CD14-positive monocyte (primary cell): ENCODE results near the gene CRYZ. TPM values are rescaled to one million over a fixed set of nuclear protein-coding genes. Genes with fewer than 3 reads are reported as not detected.
"Not testable (repeated sequence)": the region's sequence is repeated elsewhere in the genome, so short reads cannot be mapped to it uniquely, and the experiment has no call there.

Source experiments
- DNase-seq, 3 donors: peaks; one replicate each; pipeline ENCODE4 v3.0.0-alpha.2; 2011 to 2022
- H2AFZ ChIP-seq: 2 replicates; pipeline ENCODE4 v1.6.0; 2012; ENCODE audit warnings: mild to moderate bottlenecking, low read depth, low read length, inconsistent platforms; ENCODE audit not compliant: insufficient read depth, poor library complexity, severe bottlenecking
- H3K27ac ChIP-seq, 2 donors: 1 replicate in 1 of 2; 2 replicates in 1 of 2; pipeline ENCODE4 v1.5.1; 2012 to 2013; ENCODE audit warnings: low read length in 2 of 2, control low read depth in 1 of 2, inconsistent platforms in 1 of 2, low read depth in 1 of 2, mild to moderate bottlenecking in 1 of 2
- H3K27me3 ChIP-seq, 2 donors: one replicate each; pipeline versions ENCODE4 v1.6.0 to v1.6.1; 2011 to 2013; ENCODE audit warnings: low read length in 2 of 2; ENCODE audit not compliant: control insufficient read depth in 2 of 2, insufficient read depth in 2 of 2
- H3K36me3 ChIP-seq, 2 donors: replicated peaks in 1 of 2; 1 replicate in 1 of 2; 2 replicates in 1 of 2; pipeline versions ENCODE4 v1.5.1 to v1.6.1; 2012 to 2013; ENCODE audit warnings: low read length in 2 of 2, control low read depth in 1 of 2, inconsistent platforms in 1 of 2, mild to moderate bottlenecking in 1 of 2; ENCODE audit not compliant: insufficient read depth in 2 of 2, control insufficient read depth in 1 of 2
- H3K4me1 ChIP-seq, 2 donors: 1 replicate in 1 of 2; 2 replicates in 1 of 2; pipeline versions ENCODE4 v1.5.1 to v1.6.1; 2012 to 2013; ENCODE audit warnings: low read length in 2 of 2, control low read depth in 1 of 2, inconsistent platforms in 1 of 2, mild to moderate bottlenecking in 1 of 2, moderate library complexity in 1 of 2; ENCODE audit not compliant: insufficient read depth in 2 of 2, control insufficient read depth in 1 of 2
- H3K4me2 ChIP-seq: replicated peaks from 2 replicates; pipeline ENCODE3; 2012; ENCODE audit warnings: low read length, moderate library complexity, mild to moderate bottlenecking; ENCODE audit not compliant: poor library complexity, severe bottlenecking; ENCODE audit errors: extremely low read depth
- H3K4me3 ChIP-seq, 3 experiments: fragments of 200-600 bp in 1 of 3; sonication (generic) in 1 of 3; replicated peaks in 1 of 3; 1 replicate in 2 of 3; 2 replicates in 1 of 3; pipeline ENCODE4 v1.5.1; 2011 to 2013; ENCODE audit warnings: low read length in 3 of 3, mild to moderate bottlenecking in 3 of 3, control low read depth in 2 of 3, low read depth in 2 of 3, inconsistent platforms in 1 of 3, moderate library complexity in 1 of 3
- H3K79me2 ChIP-seq: 2 replicates; pipeline ENCODE4 v1.6.0; 2012; ENCODE audit warnings: mild to moderate bottlenecking, control low read depth, inconsistent platforms, low read length, moderate library complexity; ENCODE audit not compliant: insufficient read depth
- H3K9ac ChIP-seq: 2 replicates; pipeline ENCODE4 v1.6.0; 2017; ENCODE audit warnings: low read length, mild to moderate bottlenecking; ENCODE audit not compliant: insufficient read depth, poor library complexity, severe bottlenecking
- H3K9me3 ChIP-seq, 2 donors: replicated peaks in 1 of 2; 1 replicate in 1 of 2; 2 replicates in 1 of 2; pipeline versions ENCODE4 v1.5.1 to v1.6.1; 2012 to 2013; ENCODE audit warnings: low read length in 2 of 2, control low read depth in 1 of 2; ENCODE audit not compliant: control insufficient read depth in 1 of 2, insufficient read depth in 1 of 2
- H4K20me1 ChIP-seq: 2 replicates; pipeline ENCODE4 v1.6.0; 2012; ENCODE audit warnings: mild to moderate bottlenecking, low read length, control low read depth, moderate library complexity; ENCODE audit not compliant: insufficient read depth
- H3K27ac Mint-ChIP-seq, 7 donors: one replicate each; pipeline ENCODE4 v1.8.0; 2020; ENCODE audit warnings: mild to moderate bottlenecking in 7 of 7, mixed read lengths in 7 of 7, moderate library complexity in 6 of 7, inconsistent platforms in 2 of 7
- H3K27me3 Mint-ChIP-seq, 3 donors: one replicate each; pipeline ENCODE4 v1.8.0; 2021 to 2022; ENCODE audit warnings: low read depth in 3 of 3, mild to moderate bottlenecking in 3 of 3, mixed read lengths in 3 of 3, moderate library complexity in 3 of 3, inconsistent platforms in 1 of 3
- H3K36me3 Mint-ChIP-seq, 2 donors: one replicate each; pipeline ENCODE4 v1.8.0; 2020; ENCODE audit warnings: mixed read lengths in 2 of 2, inconsistent platforms in 1 of 2, mild to moderate bottlenecking in 1 of 2
- H3K4me1 Mint-ChIP-seq: one replicate; pipeline ENCODE4 v1.8.0; 2020; ENCODE audit warnings: mild to moderate bottlenecking, mixed read lengths
- H3K4me3 Mint-ChIP-seq, 2 donors: one replicate each; pipeline ENCODE4 v1.8.0; 2020; ENCODE audit warnings: mild to moderate bottlenecking in 2 of 2, mixed read lengths in 2 of 2, moderate library complexity in 1 of 2
- H3K9me3 Mint-ChIP-seq, 7 donors: one replicate each; pipeline ENCODE4 v1.8.0; 2020 to 2022; ENCODE audit warnings: mixed read lengths in 7 of 7, mild to moderate bottlenecking in 6 of 7, moderate library complexity in 6 of 7, inconsistent platforms in 2 of 7
- WGBS: methylation state at CpG from one replicate; pipeline ENCODE4 v1.1.5; 2013; ENCODE audit warnings: missing lambda C conversion rate; ENCODE audit not compliant: insufficient coverage; 5-methylcytosine and 5-hydroxymethylcytosine counted together
- intact Hi-C, 2 donors: fragments of 100-400 bp; cut with micrococcal nuclease; formaldehyde crosslinking; loops; one replicate each; pipeline versions ENCODE4 v1.15.0 to v1.15.1; 2023
- polyA plus RNA-seq, 3 donors: library from polyadenylated mRNA; depleted of rRNA in 1 of 3; unstranded in 2 of 3; stranded (reverse) in 1 of 3; fragments of 300-500 nt in 2 of 3; fragments of >200 nt in 1 of 3; fragmentation: Illumina TruSeq in 2 of 3; gene quantifications; 1 replicate in 2 of 3; 2 replicates in 1 of 3; pipeline ENCODE4 v1.2.3, GENCODE V29; 2012 to 2021
- TF ChIP-seq, protein P1 (sequence below): fragments of 200-600 bp; IDR thresholded peaks from one replicate; pipeline ENCODE4 v1.8.0; 2022; ENCODE audit warnings: antibody characterized with exemption, mild to moderate bottlenecking

Gene CRYZ
- polyA plus RNA-seq, 3 donors, result 1.6 to 16.4 (median 6.1) TPM

DNA sequence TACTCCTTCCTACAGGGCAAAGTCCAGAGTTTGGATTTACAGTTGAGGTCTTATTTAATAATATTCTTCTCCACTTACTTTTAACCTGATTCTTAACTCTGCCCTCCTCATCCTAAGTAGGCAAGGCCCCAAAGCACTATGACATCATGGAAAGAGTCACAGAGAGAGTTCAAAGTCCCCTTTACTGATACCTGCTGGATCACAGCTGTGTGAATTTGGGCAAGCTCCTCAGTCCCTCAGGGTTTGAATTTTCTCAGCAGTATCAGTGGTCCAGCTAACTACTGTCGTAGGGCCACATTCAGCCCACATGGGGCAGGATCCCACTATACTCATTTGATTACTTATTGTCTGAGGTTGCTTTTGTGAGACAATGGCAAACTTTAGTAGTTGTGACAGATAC lies 16.1 kb upstream of the CRYZ start:
- Mint-ChIP-seq H3K4me1 (no peaks in the 10 kb centered on the region), H3K36me3 (peaks cover 70 to 81% of the 10 kb centered on the region in 2 donors), H3K4me3 (no peak overlapping the region), H3K27ac (no peak overlapping the region), H3K27me3 (peaks cover 0 to 1% (median 0%) of the 10 kb centered on the region in 3 donors), H3K9me3 (peaks cover 4 to 15% (median 10%) of the 10 kb centered on the region in 7 donors)
- intact Hi-C loops, result no loop called here
- Histone ChIP-seq H3K9ac (no peak overlapping the region), H3K9me3 (peaks cover 10 to 13% of the 10 kb centered on the region in 2 donors), H3K79me2 (no peaks in the 10 kb centered on the region), H3K4me3 (no peak overlapping the region), H2AFZ (no peak overlapping the region), H3K36me3 (peaks cover 38 to 85% of the 10 kb centered on the region in 2 donors), H3K27ac (no peak overlapping the region), H3K4me1 (no peaks in the 10 kb centered on the region), H4K20me1 (no peaks in the 10 kb centered on the region), H3K27me3 (no peaks in the 10 kb centered on the region), H3K4me2 (no peak overlapping the region)
- DNase-seq, result no peak
- no CpG with 5 or more reads among the region's 1 CpG for WGBS
- TF ChIP-seq, protein P1, sequence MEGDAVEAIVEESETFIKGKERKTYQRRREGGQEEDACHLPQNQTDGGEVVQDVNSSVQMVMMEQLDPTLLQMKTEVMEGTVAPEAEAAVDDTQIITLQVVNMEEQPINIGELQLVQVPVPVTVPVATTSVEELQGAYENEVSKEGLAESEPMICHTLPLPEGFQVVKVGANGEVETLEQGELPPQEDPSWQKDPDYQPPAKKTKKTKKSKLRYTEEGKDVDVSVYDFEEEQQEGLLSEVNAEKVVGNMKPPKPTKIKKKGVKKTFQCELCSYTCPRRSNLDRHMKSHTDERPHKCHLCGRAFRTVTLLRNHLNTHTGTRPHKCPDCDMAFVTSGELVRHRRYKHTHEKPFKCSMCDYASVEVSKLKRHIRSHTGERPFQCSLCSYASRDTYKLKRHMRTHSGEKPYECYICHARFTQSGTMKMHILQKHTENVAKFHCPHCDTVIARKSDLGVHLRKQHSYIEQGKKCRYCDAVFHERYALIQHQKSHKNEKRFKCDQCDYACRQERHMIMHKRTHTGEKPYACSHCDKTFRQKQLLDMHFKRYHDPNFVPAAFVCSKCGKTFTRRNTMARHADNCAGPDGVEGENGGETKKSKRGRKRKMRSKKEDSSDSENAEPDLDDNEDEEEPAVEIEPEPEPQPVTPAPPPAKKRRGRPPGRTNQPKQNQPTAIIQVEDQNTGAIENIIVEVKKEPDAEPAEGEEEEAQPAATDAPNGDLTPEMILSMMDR, result no peak

DNA sequence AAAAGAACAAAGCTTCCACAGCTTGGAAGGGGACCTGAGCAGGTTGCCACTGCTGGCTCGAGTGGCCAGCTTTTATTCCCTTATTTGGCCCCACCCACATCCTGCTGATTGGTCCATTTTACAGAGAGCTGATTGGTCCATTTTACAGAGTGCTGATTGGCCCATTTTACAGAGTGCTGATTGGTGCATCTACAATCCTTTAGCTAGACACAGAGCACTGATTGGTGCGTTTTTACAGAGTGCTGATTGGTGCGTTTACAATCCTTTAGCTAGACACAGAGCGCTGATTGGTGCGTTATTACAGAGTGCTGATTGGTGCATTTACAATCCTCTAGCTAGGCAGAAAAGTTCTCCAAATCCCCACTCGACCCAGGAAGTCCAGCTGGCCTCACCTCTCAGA lies 12.4 kb upstream of the CRYZ start:
- H2AFZ ChIP-seq, H3K4me1 ChIP-seq, intact Hi-C loops, H3K4me2 ChIP-seq, H3K79me2 ChIP-seq, H3K27me3 ChIP-seq, H3K4me1 Mint-ChIP-seq, H3K9ac ChIP-seq, H3K4me3 Mint-ChIP-seq, H4K20me1 ChIP-seq, H3K27me3 Mint-ChIP-seq, H3K27ac ChIP-seq, DNase-seq, H3K4me3 ChIP-seq: not testable (repeated sequence)
- peaks cover 30 to 85% of the 10 kb centered on the region in 2 donors for H3K36me3 ChIP-seq
- H3K36me3 Mint-ChIP-seq, result peaks cover 76 to 82% of the 10 kb centered on the region in 2 donors
- peaks cover 16 to 26% (median 23%) of the 10 kb centered on the region in 7 donors for H3K9me3 Mint-ChIP-seq
- peaks cover 21 to 26% of the 10 kb centered on the region in 2 donors for H3K9me3 ChIP-seq
- 98% methylated on average over 5 of the region's 6 CpGs for WGBS
- peak overlapping the region in 2 of 7 donors; percentile 57 to 74 for H3K27ac Mint-ChIP-seq

DNA sequence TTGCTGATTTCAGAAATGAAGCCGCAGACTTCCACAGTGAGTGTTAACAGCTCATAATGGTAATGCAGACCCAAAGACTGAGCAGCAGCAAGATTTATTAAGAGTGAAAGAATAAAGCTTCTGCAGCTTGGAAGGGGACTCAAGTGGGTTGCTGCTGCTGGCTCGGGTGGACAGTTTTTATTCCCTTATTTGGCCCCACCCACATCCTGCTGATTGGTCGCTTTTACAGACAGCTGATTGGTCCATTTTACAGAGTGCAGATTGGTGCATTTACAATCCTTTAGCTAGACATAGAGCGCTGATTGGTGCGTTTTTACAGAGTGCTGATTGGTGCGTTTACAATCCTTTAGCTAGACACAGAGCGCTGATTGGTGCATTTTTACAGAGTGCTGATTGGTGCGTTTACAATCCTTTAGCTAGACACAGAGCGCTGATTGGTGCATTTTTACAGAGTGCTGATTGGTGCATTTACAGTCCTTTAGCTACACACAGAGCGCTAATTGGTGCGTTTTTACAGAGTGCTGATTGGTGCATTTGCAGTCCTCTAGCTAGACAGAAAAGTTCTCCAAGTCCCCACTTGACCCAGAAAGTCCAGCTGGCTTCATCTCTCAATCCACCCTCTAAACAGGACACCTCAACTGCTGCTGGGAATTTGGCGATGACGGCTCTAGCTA lies 7.6 kb upstream of the CRYZ start:
- DNase-seq, result not testable (repeated sequence)
- 98% methylated on average over 5 of the region's 13 CpGs for WGBS

More for the DNA sequence above, 7.6 kb upstream of the CRYZ start:
- H3K4me1 ChIP-seq, H3K27me3 ChIP-seq, H4K20me1 ChIP-seq, H3K4me3 Mint-ChIP-seq, H3K4me1 Mint-ChIP-seq, H3K4me3 ChIP-seq, H3K27ac Mint-ChIP-seq, H2AFZ ChIP-seq, intact Hi-C loops, H3K9ac ChIP-seq, H3K27me3 Mint-ChIP-seq, H3K79me2 ChIP-seq, H3K4me2 ChIP-seq, H3K27ac ChIP-seq: not testable (repeated sequence)
- Mint-ChIP-seq H3K9me3 (peaks cover 22 to 39% (median 29%) of the 10 kb centered on the region in 7 donors), H3K36me3 (peaks cover 78 to 84% of the 10 kb centered on the region in 2 donors)
- Histone ChIP-seq H3K9me3 (peaks cover 27 to 31% of the 10 kb centered on the region in 2 donors), H3K36me3 (peaks cover 53 to 86% of the 10 kb centered on the region in 2 donors)
